GOT3 (cell line): ENCODE measurements around the gene HSF4.

Experiments used
- DNase-seq: peaks from one replicate; lab custom pipeline; 2025; ENCODE audit warnings: mixed read lengths; lab: John Stamatoyannopoulos, UW

Gene HSF4

DNA sequence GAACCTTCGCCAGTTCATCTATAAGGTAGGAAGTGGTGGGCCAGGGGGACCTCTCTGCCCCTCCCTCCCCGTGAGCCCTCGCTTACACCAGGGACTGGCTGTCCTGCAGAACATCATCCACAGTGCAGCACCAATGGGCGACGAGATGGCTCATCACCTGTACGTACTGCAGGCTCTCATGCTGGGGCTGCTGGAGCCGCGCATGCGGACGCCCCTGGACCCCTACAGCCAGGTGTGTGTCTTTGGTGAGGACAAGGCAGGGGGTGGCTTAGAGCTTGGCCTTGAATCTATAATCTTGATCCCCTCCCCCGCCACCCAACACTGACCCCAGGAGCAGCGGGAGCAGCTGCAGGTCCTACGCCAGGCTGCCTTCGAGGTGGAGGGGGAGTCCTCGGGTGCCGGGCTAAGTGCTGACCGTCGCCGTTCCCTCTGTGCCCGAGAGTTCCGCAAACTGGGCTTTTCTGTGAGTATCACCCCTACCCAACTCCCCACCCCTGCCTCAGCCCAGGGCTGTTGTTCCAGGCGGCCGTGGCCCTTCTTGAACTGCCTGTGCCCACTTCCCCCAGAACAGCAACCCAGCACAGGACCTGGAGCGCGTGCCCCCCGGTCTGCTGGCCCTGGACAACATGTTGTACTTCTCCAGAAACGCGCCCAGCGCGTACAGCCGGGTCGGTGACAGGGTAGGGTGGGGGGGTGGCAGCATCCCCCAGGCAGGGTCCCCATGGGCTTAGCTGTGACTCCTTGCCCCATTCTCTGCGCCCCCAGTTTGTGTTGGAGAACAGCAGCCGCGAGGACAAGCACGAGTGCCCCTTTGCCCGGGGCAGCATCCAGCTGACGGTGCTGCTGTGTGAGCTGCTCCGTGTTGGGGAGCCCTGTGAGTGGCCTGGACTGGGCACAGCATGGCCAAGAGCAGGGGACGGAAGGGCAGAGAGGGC, 37.1 kb downstream of the HSF4 start:
- DNase-seq: no peak

DNA sequence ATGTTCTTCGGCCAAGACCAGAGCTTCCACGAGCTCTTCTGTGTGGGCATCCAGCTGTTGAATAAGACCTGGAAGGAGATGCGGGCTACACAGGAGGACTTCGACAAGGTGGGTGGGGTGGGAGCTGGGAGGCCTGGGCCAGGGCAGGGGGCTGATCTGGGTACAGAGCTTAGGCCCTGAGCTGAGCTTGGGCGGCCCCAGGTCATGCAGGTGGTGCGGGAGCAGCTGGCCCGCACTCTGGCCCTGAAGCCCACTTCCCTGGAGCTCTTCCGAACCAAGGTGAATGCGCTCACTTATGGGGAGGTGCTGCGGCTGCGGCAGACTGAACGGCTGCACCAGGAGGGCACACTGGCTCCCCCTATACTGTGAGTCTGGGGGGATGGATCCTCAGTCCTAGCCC, 37.9 kb downstream of the HSF4 start:
- no peak for DNase-seq

DNA sequence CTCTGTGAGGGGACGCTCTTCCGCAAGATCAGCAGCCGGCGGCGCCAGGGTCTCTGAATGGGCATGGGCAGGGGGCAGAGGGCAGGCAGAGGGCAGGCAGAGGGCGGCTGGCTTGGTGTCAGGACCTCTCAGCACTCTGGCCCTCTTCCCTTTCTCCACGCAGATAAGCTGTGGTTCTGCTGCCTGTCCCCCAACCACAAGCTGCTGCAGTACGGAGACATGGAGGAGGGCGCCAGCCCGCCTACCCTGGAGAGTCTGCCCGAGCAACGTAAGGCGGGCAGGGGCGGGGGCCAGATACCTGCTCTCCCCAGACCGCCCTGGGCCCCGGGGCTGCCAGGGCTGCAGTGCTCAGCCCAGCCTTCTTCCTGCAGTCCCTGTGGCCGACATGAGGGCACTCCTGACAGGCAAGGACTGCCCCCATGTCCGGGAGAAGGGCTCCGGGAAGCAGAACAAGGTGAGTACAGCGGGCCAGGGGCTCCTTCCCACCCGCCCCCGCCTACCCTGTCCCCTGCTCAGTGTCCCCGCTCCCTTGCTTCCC, 38.5 kb downstream of the HSF4 start:
- DNase-seq: no peak

DNA sequence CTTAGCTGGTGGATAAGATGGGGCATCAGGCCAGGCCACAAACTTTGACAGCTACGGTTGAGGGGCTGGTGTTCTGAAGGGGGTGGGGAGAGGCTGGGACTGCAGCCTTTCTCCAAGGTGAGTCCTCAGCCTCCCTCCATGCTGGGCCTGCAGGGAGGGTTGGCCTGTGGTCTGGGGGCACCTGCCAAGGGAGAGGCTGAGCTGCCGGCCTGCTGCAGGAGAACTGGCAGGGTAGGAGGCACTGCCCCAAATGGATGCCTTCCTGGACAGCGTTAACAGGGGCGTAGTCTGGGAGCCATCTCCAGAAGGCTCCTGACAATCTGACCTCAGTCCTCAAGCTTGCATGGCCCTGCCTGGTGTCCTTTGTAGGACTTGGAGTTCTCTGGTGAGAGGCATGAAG, 39.5 kb downstream of the HSF4 start:
- no peak for DNase-seq

DNA sequence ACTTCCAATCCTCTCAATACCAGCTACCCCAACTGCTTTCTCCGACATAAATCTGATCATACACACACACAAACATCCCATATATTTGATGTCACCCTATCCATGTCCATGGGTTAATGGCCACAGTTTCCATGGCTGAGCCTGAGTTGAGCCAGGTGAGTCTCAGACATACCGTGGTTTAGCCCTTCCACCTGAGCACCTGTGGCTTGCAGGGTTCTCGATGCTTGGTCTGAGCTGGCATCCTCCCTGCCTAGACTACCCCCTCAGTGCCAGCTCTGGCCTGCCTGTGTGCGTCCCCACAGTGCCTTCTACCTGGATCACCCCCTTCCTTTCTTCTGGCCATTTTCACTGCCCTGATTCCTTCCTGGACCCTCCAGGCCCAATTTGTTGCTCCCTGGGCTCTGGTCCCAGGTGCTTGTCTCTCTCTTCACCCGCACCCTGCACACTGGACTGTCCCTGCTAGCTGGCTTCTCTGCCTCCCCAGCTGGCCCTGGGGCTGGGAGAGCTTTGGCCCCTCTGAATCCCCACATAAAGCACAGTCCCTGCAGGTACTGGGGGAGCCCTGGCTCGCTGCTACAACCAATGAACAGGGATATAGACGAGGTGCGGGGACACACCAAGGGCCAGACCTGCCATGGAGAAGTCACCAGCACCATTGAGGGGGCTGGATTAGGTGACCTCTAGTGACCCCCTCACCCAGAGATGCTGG, 41.7 kb downstream of the HSF4 start:
- no peak for DNase-seq

DNA sequence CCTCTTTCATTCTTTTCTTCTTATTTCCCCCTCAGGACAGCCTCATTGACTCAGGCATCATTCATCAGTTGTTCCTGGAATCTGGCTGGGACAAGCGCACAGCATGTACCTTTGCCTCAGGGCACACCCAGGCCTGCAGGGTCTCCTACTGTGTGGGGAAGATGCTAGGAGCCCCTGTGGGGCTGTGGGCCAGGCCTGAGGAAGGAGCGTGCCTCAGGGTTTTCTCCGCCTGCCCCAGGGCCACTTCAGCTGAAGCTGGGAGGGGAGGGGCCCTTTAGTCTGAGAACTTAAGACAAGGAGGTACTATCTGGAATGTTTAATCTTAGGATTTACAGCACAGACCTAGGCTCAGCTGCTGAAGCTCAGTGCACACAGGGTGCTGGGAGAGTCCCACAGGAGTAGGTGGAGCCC, 42.3 kb downstream of the HSF4 start:
- no peak for DNase-seq

DNA sequence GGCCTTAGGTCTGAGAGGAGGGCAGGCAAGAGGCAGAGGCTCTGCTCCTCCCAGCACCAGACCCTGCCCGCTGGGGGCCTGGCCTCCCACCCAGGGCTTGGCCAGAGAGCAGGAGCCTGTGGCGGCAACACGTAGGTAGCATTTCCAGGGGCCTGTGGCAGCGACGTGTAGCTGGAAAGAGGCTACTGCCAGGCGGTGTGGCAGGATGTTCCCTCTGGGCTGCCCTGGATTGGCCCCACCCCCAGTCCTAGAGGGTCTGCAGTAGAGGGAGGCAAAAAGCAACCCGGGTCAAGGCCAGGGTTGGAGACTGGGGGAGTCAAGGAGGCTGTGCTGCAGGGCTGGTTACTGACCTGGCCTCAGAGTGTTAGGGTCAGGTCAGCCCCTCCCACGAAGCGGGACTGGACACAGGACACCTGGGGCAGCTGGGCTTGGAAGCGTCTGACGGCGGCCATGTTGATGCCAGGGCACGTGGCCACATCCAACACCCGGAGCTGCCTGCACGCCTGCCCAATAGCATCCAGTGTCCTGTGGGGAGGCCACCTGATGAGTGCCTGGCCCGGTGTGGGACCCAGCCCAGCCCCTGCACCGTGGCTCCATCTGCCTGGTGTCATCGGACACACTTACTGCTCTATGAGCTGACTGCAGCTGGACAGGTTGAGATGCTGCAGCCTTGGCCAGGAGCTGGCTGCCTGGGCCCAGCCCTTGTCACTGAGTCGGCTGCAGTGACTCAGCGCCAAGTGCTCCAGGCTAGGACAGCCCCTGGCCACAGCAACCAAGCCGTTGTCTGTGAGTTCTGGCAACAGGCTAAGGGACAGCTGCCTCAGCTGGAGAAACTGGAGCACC, 42.9 kb downstream of the HSF4 start:
- no peak for DNase-seq

DNA sequence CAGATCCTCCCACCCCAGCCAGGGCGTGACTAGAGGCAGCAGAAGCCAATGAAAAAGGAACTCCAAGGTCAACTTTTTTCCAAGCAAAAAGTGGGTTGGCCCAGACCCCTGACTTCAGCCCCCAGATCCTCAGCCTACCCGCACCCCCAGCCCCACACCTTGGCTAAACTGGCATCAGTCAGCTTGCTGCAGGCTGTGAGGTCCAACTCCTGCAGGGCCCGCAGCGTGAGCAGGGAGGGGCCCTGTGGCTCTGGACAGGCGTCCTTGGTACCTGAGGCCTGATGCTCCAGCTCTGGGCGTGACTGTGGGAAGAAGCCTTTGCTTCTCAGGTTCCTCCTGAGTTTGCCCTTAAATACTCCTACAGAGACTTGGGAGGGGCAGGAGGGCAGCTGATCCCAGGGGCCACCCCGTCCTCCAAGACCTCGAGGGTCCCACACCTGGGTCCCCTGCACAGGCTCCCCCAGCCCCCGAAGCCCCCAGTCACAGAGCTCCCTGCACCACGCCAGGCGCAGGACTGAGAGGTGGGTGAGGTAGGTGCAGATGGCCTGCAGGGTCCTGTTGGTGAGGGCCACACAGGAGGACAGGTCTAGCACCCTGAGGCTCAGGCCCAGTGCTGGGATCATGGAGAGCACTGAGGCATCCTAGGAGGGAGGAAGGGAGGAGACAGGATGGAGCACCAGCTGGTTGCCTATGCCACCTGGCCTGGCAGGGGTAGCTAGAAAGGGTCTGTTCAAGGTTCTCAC, 43.8 kb downstream of the HSF4 start:
- DNase-seq: no peak

DNA sequence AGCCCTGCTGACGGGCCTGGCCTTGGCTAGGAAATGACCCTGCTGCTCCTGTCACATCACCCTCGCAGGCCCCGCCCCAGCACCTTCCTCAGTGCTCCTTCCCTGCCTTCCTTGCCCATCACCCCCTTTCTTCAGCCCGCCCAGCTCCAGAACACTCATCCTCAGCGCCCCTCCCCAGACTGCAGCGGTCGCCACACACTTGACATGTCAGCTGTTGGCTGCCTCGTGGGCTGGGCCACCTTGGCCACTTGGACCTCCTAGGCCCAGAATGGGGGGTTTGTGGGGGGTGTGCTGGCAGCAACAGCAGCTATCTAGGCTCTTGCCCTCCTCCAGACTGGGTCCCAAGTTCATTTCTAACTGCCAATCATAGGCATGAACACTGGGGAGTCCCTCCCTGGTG, 45.0 kb downstream of the HSF4 start:
- DNase-seq: no peak

DNA sequence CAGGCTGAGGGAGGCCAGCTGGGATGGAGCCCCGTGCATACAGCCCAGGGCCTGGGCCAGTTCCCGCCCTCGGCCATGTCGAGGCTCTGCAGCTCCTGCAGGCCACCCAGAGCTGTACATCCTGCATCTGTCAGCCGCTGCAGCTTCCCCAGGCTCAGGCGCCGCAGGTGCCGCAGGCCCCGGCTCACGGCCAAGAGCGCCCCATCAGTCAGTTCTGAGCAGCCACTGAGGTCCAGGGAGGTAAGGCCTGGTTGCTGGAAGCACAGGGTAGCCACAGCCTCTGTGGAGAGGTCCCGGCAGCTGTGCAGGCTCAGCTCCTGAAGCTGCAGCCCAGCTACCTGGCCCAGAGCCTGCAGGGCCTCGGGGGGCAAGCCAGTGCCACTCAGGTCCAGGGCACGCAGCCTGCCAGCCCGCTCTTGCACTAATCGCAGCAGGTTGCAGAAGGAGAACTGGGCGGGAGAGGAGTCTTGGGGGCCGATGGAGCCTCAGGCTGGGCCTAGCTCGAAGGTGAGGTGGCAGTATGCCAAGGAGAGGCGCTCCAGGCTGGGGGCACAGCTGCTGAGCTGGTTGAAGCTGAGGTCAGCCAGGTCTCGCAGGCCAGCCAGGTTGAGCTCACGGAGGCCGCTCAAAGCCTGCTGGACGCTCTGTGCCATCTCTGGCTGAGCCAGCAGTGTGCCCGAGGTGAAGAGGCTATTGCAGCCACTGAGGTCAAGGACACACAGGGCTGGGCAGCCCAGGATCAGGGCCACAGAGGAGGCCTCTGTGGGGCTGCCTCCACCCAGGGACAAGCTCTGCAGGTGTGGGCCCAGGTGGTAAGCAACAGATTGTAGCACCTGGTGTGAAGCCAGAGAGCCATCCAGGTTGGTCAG, 45.8 kb downstream of the HSF4 start:
- no peak for DNase-seq

DNA sequence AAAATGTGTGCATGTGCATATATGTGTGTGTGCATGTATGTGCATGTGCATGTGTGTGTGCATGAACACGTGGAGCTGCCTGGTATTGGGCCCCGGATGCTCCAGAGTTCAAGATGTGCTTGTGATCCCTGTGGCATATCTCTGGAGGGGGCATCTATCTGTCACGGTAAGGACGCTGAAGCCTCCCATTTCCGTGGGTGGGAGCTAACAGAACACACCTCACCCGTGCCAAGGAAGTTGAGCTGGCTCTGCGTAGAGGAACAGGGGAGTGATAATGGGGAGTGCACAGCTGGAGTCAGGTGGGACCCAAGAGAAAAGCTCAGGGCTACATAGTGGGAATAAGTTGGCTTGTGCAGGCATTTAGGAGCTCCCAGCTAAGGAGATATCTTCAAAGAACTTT, 47.1 kb downstream of the HSF4 start:
- DNase-seq: no peak

DNA sequence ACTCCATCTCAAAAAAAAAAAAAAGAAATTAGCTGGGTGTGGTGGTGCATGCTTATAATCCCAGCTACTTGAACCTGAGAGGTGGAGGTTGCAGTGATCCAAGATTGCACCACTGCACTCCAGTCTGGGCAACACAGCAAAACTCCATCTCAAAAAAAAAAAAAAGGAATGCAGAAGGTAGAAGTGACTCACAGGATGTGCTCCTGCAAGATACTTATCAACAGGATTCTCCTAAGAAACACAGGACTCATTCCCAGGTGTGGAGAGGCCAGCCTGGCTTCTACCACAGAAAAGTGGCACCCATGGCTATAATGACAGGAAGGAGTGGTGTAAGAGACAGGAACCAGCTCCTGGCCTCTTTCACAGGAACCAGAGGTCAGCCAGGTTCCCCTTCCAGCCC, 48.2 kb downstream of the HSF4 start:
- no peak for DNase-seq

DNA sequence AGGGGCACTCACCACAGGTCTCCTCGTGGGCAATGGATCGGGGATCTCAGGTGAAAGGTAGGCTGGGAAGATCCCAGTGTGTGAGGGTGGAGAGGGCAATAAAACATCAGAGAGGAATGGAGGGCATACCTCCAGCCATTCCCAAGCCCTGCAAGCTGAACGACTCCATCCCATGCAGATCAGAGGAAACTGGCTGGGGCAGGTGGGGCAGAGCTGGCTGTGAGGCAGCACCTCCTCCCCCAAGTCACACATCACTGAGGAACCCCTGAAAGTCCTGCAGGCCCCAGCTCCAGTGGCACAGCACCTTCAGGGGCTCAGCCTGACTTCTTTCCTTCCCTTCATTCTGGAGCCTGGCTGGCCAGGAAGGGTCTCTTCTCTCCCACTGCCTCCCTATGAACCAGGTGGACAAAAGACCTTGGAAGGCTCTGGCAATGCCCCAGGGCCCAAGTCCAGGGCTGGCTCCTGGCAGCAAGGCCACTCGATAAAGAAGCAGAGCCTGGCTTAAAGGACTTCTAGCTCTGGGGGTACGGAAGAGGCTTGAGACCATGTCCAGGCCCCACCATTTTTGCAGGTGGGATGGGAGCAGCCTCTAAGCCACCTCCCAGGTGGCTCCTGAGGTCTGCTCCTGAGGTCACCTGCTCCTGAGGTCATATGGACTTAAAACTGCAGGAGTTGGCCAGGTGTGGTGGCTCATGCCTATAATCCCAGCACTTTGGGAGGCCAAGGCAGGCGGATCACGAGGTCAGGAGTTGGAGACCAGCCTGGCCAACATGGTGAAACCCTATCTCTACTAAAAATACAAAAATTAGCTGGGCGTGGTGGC, 48.9 kb downstream of the HSF4 start:
- DNase-seq: no peak

DNA sequence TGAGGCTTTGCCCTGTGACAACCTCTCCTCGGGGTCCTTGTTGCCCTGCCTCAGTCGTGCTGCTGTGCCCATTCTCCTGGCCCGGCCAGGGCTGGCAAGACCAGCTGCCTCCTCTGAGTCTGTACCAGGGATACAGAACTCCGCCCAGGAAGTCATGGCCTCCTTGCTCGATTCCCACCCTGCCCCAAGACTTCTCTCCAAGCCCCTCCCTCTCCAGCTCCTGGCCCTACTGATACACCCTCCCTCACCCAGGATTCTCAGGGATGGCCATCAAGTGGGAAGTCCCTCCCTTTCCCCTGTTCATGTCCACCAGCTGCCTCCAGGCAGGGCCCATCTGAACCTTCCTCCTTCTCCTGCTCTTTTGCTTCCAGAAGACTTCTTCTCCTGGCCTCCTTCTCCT, 51.2 kb downstream of the HSF4 start:
- DNase-seq: no peak

DNA sequence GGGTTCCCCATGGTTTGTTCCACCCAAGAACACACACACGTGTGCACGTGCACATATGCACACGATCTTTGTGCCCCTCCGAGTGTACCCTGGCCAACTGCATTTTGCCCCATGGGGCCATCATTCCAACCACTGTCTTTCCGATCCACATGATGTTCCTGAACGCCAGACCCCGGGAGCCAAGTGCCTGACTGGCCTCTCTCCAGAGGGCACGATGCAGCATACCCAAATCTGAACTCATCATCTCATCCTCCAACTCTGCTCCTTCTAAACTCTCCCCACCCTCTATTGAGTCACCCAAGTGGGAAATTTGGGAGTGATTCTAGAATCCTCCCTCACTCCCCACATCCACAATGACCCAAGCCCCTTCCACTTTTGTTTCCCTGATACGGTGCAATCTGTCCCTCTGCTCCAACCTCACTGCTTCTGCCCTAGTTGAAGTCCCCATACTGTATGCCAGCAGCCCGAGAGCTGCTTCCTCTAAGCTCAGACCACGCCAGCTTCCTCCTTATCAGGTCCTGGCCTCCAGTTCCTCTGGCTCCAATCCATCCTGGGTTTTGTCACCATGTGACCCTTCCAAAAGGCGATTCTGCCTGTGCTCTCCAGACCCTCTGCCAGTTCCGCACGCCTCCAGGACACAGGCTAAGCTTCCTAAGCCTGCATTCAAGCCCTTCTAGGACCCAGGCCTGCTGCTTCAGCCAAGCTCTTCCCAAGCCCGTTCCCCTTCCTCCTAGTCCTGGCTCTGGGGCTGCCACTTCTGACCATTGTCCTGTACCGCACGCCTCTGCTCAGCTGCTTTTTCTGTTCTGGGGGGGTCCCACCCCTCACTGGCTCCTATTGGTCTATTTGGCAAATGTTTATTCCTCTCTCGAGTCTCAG, 52.3 kb downstream of the HSF4 start:
- DNase-seq: no peak
